GM18502 (cell line): ENCODE measurements around the gene TIMM8A.
"Not testable (repeated sequence)": the region's sequence is repeated elsewhere in the genome, so short reads cannot be mapped to it uniquely, and the experiment has no call there.

ENCODE experiments used
- ATAC-seq: cut with Tn5 transposase; IDR thresholded peaks from one replicate; pipeline ENCODE4 v1.9.1; 2021; ENCODE audit warnings: mild to moderate bottlenecking; ENCODE audit not compliant: unreplicated experiment, poor library complexity

The TIMM8A gene

GRCh38 chrX:101362116-101362515 lies 13.6 kb upstream of the TIMM8A start:
- no peak for ATAC-seq

- no peak for ATAC-seq
These were observed 11.8 kb upstream of the TIMM8A start for GRCh38 chrX:101360390-101360789.

- ATAC-seq, result no peak
These were observed 11.4 kb upstream of the TIMM8A start for GRCh38 chrX:101359966-101360365.

DNA sequence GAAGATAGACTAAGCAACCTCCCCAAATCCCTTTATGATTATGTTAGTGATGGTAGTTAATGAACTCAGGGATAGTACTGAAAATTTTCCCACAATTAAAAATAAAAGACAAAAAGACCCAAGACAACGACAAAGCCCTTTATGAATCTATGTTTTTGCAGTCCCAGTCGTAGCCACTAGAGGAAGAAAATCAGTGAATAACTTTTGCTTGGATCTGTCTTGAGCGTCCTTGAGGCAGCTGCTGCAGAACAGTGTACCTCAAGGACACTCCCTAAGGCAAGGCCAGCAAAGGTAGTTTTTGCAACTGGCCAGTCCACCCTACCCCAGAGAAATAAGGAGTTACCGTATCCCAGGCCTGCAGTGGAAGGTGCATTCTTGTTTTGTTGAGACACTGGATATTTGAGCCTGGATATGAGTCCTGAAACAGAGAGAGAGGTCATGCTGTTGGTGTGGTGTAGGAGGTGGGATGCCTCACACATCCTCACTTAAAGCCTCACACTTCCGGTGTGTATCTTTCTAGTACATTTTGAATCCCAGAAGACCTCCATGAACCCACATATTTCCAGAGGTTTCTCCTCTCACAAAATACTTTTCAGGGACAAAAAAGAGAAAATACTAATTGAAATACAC lies 8.7 kb upstream of the TIMM8A start:
- ATAC-seq, result peak; percentile 65

GRCh38 chrX:101349193-101349562 lies 636 bp upstream of the TIMM8A start:
- no peak for ATAC-seq

- no peak for ATAC-seq
These were observed 587 bp downstream of the TIMM8A start for GRCh38 chrX:101347859-101348451.

- no peak for ATAC-seq
These were observed 10.7 kb downstream of the TIMM8A start for GRCh38 chrX:101337776-101338271.

GRCh38 chrX:101334310-101334709 lies 14.2 kb downstream of the TIMM8A start:
- not testable (repeated sequence) for ATAC-seq

DNA sequence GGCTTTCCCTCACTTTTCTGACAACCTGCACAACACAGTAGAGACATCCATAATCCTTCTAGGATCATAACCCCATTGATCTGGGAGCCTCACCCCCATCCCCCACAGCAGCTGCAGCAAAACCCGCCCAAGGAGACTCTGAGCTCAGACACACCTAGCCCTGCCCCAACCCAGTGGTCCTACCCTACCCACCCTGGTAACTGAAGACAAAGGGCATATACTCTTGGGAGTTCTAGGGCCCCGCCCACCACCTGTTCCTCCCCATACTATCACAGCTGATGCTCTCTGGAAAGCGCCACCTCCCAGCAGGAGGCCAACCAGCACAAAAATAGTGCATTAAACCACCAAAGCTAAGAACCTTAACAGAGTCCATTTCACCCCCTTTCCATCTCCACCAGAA lies 21.9 kb downstream of the TIMM8A start:
- ATAC-seq, result not testable (repeated sequence)

DNA sequence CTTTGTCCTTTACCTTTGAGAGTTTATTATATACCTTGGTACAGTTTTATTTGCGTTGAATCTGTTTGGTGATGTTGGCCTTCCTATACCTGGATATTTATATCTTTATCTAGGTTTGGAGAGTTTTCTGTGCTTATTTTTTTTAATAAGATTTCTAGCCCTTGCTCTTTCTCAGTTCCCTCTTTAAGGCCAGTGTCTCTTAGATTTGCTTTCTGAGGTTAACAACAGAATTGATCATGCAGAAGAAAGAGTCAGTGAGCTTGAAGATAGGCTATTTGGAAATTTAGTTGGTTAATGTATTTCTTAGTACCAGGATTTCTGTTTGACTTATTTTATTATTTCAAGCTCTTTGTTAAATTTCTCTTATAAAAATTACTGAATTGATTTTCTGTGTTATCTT lies 44.8 kb downstream of the TIMM8A start:
- no peak for ATAC-seq
